HEK293 (cell line): ENCODE results near the gene TAS1R3.

Experiments
- CTCF ChIA-PET: fragments of 350-600 bp; formaldehyde crosslinking; extraction: SDS; loops from one replicate; lab custom pipeline; 2021; ENCODE audit warnings: antibody characterized with exemption; lab: Yijun Ruan, JAX
- POLR2A ChIA-PET: fragments of 300-600 bp; formaldehyde crosslinking; extraction: SDS; loops from one replicate; lab custom pipeline; 2020; ENCODE audit warnings: antibody characterized with exemption, inconsistent platforms; lab: Yijun Ruan, JAX
- H3K27ac ChIP-seq: fragments of 200-500 bp; sonication (Bioruptor generic); 2 replicates; pipeline ENCODE4 v1.5.1; 2014; ENCODE audit warnings: low read depth, low read length, control low read depth, inconsistent platforms; ENCODE audit errors: extremely low read depth
- H3K36me3 ChIP-seq, 2 experiments: fragments of 200-500 bp in 1 of 2; sonication (Bioruptor generic) in 1 of 2; 1 replicate in 1 of 2; 2 replicates in 1 of 2; pipeline ENCODE4 v1.5.1; 2014 to 2017; ENCODE audit warnings: inconsistent platforms in 2 of 2, low read length in 2 of 2; ENCODE audit not compliant: control insufficient read depth in 2 of 2, insufficient read depth in 1 of 2
- H3K4me1 ChIP-seq: fragments of 200-500 bp; sonication (Bioruptor generic); 2 replicates; pipeline ENCODE4 v1.5.1; 2014; ENCODE audit warnings: mild to moderate bottlenecking, low read length, inconsistent platforms; ENCODE audit not compliant: control insufficient read depth, insufficient read depth
- H3K4me3 ChIP-seq: 2 replicates; pipeline ENCODE4 v1.5.1; 2011; ENCODE audit warnings: low read depth, mild to moderate bottlenecking, control low read depth, low read length, moderate library complexity
- H3K9me3 ChIP-seq: fragments of 200-500 bp; sonication (Bioruptor generic); 2 replicates; pipeline ENCODE4 v1.5.1; 2014; ENCODE audit warnings: low read depth, low read length, inconsistent platforms; ENCODE audit not compliant: control insufficient read depth, insufficient read depth
- KLF1 ChIP-seq: fragments of 450-650 bp; formaldehyde crosslinking; IDR thresholded peaks from 2 replicates; pipeline ENCODE4 v1.5.1; 2016; ENCODE audit warnings: missing biosample characterization, missing genetic modification characterization
- KLF16 ChIP-seq: fragments of 450-650 bp; formaldehyde crosslinking; IDR thresholded peaks from 2 replicates; pipeline ENCODE4 v1.5.1; 2017; ENCODE audit warnings: missing biosample characterization, missing genetic modification characterization
- KLF9 ChIP-seq: fragments of 450-650 bp; formaldehyde crosslinking; IDR thresholded peaks from 2 replicates; pipeline ENCODE4 v1.5.1; 2016; ENCODE audit warnings: missing biosample characterization, missing genetic modification characterization, low read depth
- SCRT2 ChIP-seq: fragments of 450-650 bp; formaldehyde crosslinking; IDR thresholded peaks from 2 replicates; pipeline ENCODE4 v1.5.1; 2016; ENCODE audit warnings: missing biosample characterization, missing genetic modification characterization
- SP3 ChIP-seq: fragments of 450-650 bp; formaldehyde crosslinking; IDR thresholded peaks from 2 replicates; pipeline ENCODE4 v1.5.1; 2016; ENCODE audit warnings: missing biosample characterization, missing genetic modification characterization
- YY2 ChIP-seq: fragments of 450-650 bp; formaldehyde crosslinking; IDR thresholded peaks from 2 replicates; pipeline ENCODE4 v1.5.1; 2016; ENCODE audit warnings: missing biosample characterization, missing genetic modification characterization
- ZNF112 ChIP-seq: fragments of 450-650 bp; formaldehyde crosslinking; IDR thresholded peaks from 2 replicates; pipeline ENCODE4 v1.5.0; 2017; ENCODE audit warnings: missing biosample characterization, missing genetic modification characterization
- ZNF114 ChIP-seq: fragments of 450-650 bp; formaldehyde crosslinking; IDR thresholded peaks from 2 replicates; pipeline ENCODE4 v1.5.0; 2017; ENCODE audit warnings: missing biosample characterization, missing genetic modification characterization
- ZNF248 ChIP-seq: fragments of 450-650 bp; formaldehyde crosslinking; IDR thresholded peaks from 2 replicates; pipeline ENCODE4 v1.5.1; 2017; ENCODE audit warnings: missing biosample characterization, missing genetic modification characterization
- ZNF292 ChIP-seq: fragments of 450-650 bp; formaldehyde crosslinking; IDR thresholded peaks from 2 replicates; pipeline ENCODE4 v1.5.1; 2016; ENCODE audit warnings: low read depth, missing biosample characterization, missing genetic modification characterization, borderline replicate concordance
- ZNF48 ChIP-seq: fragments of 450-650 bp; formaldehyde crosslinking; IDR thresholded peaks from 2 replicates; pipeline ENCODE4 v1.5.1; 2016; ENCODE audit warnings: missing biosample characterization, missing genetic modification characterization
- ZNF510 ChIP-seq: fragments of 450-650 bp; formaldehyde crosslinking; IDR thresholded peaks from 2 replicates; pipeline ENCODE4 v1.5.1; 2018; ENCODE audit warnings: mild to moderate bottlenecking, missing genetic modification characterization, missing biosample characterization; ENCODE audit not compliant: insufficient replicate concordance
- ZNF544 ChIP-seq: fragments of 450-650 bp; formaldehyde crosslinking; IDR thresholded peaks from 2 replicates; pipeline ENCODE4 v1.5.0; 2017; ENCODE audit warnings: missing biosample characterization, missing genetic modification characterization
- ZNF548 ChIP-seq: fragments of 450-650 bp; formaldehyde crosslinking; IDR thresholded peaks from 2 replicates; pipeline ENCODE4 v1.5.1; 2016; ENCODE audit warnings: missing biosample characterization, missing genetic modification characterization
- ZNF549 ChIP-seq: fragments of 450-650 bp; IDR thresholded peaks from 2 replicates; pipeline ENCODE4 v1.5.1; 2018; ENCODE audit warnings: missing biosample characterization, missing genetic modification characterization, mild to moderate bottlenecking, inconsistent platforms, moderate library complexity
- ZNF561 ChIP-seq: fragments of 450-650 bp; IDR thresholded peaks from 2 replicates; pipeline ENCODE4 v1.5.1; 2018; ENCODE audit warnings: missing biosample characterization, missing genetic modification characterization, borderline replicate concordance
- ZNF596 ChIP-seq: fragments of 450-650 bp; IDR thresholded peaks from 2 replicates; pipeline ENCODE4 v1.5.0; 2018; ENCODE audit warnings: missing biosample characterization, mild to moderate bottlenecking, missing genetic modification characterization, moderate library complexity
- ZNF610 ChIP-seq: fragments of 450-650 bp; formaldehyde crosslinking; IDR thresholded peaks from 2 replicates; pipeline ENCODE4 v1.5.1; 2016; ENCODE audit warnings: missing biosample characterization, missing genetic modification characterization, borderline replicate concordance
- ZNF677 ChIP-seq: fragments of 450-650 bp; IDR thresholded peaks from 2 replicates; pipeline ENCODE4 v1.5.0; 2018; ENCODE audit warnings: missing biosample characterization, mild to moderate bottlenecking, missing genetic modification characterization, moderate library complexity
- ZNF792 ChIP-seq: fragments of 450-650 bp; formaldehyde crosslinking; IDR thresholded peaks from 2 replicates; pipeline ENCODE4 v1.5.1; 2016; ENCODE audit warnings: missing biosample characterization, missing genetic modification characterization
- ZNF837 ChIP-seq: fragments of 450-650 bp; formaldehyde crosslinking; IDR thresholded peaks from 2 replicates; pipeline ENCODE4 v1.5.1; 2016; ENCODE audit warnings: missing biosample characterization, missing genetic modification characterization
- TF ChIP-seq, protein P1 (sequence below): fragments of 450-650 bp; formaldehyde crosslinking; IDR thresholded peaks from 2 replicates; pipeline ENCODE4 v1.5.1; 2016; ENCODE audit warnings: missing biosample characterization, missing genetic modification characterization
- TF ChIP-seq, protein P2 (sequence below): IDR thresholded peaks from 2 replicates; pipeline ENCODE4 v1.6.1; 2011; ENCODE audit warnings: mild to moderate bottlenecking, low read depth, low read length, borderline replicate concordance
- TF ChIP-seq, protein P3 (sequence below): fragments of 450-650 bp; formaldehyde crosslinking; IDR thresholded peaks from 2 replicates; pipeline ENCODE4; 2016; ENCODE audit warnings: missing biosample characterization, missing genetic modification characterization
- TF ChIP-seq, protein P4 (sequence below): fragments of 450-650 bp; formaldehyde crosslinking; conservative IDR thresholded peaks from 2 replicates; pipeline ENCODE4 v1.5.1; 2016; ENCODE audit warnings: low read depth, missing biosample characterization, missing genetic modification characterization
- TF ChIP-seq, protein P5 (sequence below): fragments of 450-650 bp; formaldehyde crosslinking; IDR thresholded peaks from 2 replicates; pipeline ENCODE4 v1.5.1; 2016; ENCODE audit warnings: missing biosample characterization, missing genetic modification characterization
- TF ChIP-seq, protein P6 (sequence below): fragments of 450-650 bp; formaldehyde crosslinking; IDR thresholded peaks from 2 replicates; pipeline ENCODE4 v1.5.1; 2017; ENCODE audit warnings: missing biosample characterization, missing genetic modification characterization
- TF ChIP-seq, protein P7 (sequence below): fragments of 450-650 bp; formaldehyde crosslinking; IDR thresholded peaks from 2 replicates; pipeline ENCODE4 v1.5.1; 2016; ENCODE audit warnings: missing biosample characterization, missing genetic modification characterization

The TAS1R3 gene

DNA sequence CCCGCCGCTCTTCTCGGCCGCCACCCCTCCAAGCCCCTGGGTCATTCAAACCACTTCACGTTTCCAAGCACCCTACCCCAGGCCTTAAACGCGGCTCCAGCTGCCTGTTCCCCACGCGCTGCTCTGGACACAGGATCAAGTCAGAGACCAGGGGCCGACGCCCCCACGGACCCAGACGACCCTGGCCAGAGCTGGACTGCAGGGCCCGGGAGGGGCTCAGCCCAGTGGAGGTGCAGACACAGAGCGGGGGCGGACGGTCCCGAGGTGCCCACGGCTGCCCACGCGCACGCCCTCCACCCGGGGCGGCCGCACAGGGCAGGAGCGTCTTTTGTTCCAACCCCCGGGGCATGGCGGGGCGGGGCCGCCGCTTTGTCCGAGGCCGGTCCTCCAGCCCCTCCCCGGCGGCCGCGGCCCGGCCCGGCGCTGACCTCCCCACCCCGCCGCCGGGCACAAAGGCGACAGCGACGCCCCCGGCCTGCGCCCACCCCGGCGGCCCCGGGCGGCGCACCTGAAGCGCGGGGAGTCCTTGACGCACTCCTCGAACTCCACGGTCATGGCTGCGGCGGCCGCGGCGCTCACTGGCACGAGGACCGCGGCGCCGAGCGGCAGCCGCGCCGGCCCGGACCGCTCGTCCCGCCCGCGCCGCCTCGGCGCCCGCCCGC, 23.7 kb upstream of the TAS1R3 start:
- ChIA-PET CTCF (no interaction called here), POLR2A (interaction anchor here (1.3 kb wide), 1 partner anchor 11 kb away, joined by 4 read pairs; no protein-coding TSS in a partner anchor)
- Histone ChIP-seq H3K9me3 (no peaks in the 10 kb centered on the region), H3K27ac (peak overlapping the region; percentile 75; the same call in 1 of the 2 replicates), H3K4me1 (peaks cover 20% of the 10 kb centered on the region), H3K4me3 (peak overlapping the region; percentile 63), H3K36me3 (peaks cover 0 to 40% of the 10 kb centered on the region in 2 experiments; a peak in 1 of 3 replicates)
- TF ChIP-seq, protein P1, sequence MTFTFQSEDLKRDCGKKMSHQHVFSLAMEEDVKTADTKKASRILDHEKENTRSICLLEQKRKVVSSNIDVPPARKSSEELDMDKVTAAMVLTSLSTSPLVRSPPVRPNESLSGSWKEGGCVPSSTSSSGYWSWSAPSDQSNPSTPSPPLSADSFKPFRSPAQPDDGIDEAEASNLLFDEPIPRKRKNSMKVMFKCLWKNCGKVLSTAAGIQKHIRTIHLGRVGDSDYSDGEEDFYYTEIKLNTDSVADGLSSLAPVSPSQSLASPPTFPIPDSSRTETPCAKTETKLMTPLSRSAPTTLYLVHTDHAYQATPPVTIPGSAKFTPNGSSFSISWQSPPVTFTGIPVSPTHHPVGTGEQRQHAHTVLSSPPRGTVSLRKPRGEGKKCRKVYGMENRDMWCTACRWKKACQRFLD (tag by site-specific recombination), result no peak
- TF ChIP-seq YY2 (tag by site-specific recombination) (no peak), KLF16 (0 out of 2 replicates have a peak, but pooled peaks have one; percentile 26), ZNF292 (no peak), ZNF596 (no peak), ZNF561 (tag by site-specific recombination) (no peak), SP3 (tag by site-specific recombination) (peak; percentile 54), ZNF48 (tag by site-specific recombination) (no peak), ZNF677 (tag by site-specific recombination) (no peak), ZNF544 (tag by site-specific recombination) (no peak), ZNF510 (tag by site-specific recombination) (no peak), KLF1 (tag by site-specific recombination) (peak; percentile 59; the same call in 1 of the 2 replicates), ZNF837 (no peak), ZNF792 (tag by site-specific recombination) (no peak), ZNF549 (tag by site-specific recombination) (no peak), KLF9 (tag by site-specific recombination) (0 out of 2 replicates have a peak, but pooled peaks have one; percentile 23), ZNF610 (tag by site-specific recombination) (no peak), ZNF548 (tag by site-specific recombination) (no peak), ZNF248 (tag by site-specific recombination) (no peak), ZNF114 (no peak), SCRT2 (no peak), ZNF112 (tag by site-specific recombination) (no peak)
- TF ChIP-seq, protein P2, sequence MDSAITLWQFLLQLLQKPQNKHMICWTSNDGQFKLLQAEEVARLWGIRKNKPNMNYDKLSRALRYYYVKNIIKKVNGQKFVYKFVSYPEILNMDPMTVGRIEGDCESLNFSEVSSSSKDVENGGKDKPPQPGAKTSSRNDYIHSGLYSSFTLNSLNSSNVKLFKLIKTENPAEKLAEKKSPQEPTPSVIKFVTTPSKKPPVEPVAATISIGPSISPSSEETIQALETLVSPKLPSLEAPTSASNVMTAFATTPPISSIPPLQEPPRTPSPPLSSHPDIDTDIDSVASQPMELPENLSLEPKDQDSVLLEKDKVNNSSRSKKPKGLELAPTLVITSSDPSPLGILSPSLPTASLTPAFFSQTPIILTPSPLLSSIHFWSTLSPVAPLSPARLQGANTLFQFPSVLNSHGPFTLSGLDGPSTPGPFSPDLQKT, result no peak
- TF ChIP-seq, protein P3, sequence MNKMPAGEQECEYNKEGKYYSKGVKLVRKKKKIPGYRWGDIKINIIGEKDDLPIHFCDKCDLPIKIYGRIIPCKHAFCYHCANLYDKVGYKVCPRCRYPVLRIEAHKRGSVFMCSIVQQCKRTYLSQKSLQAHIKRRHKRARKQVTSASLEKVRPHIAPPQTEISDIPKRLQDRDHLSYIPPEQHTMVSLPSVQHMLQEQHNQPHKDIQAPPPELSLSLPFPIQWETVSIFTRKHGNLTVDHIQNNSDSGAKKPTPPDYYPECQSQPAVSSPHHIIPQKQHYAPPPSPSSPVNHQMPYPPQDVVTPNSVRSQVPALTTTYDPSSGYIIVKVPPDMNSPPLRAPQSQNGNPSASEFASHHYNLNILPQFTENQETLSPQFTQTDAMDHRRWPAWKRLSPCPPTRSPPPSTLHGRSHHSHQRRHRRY (tag by site-specific recombination), result no peak
- TF ChIP-seq, protein P4, sequence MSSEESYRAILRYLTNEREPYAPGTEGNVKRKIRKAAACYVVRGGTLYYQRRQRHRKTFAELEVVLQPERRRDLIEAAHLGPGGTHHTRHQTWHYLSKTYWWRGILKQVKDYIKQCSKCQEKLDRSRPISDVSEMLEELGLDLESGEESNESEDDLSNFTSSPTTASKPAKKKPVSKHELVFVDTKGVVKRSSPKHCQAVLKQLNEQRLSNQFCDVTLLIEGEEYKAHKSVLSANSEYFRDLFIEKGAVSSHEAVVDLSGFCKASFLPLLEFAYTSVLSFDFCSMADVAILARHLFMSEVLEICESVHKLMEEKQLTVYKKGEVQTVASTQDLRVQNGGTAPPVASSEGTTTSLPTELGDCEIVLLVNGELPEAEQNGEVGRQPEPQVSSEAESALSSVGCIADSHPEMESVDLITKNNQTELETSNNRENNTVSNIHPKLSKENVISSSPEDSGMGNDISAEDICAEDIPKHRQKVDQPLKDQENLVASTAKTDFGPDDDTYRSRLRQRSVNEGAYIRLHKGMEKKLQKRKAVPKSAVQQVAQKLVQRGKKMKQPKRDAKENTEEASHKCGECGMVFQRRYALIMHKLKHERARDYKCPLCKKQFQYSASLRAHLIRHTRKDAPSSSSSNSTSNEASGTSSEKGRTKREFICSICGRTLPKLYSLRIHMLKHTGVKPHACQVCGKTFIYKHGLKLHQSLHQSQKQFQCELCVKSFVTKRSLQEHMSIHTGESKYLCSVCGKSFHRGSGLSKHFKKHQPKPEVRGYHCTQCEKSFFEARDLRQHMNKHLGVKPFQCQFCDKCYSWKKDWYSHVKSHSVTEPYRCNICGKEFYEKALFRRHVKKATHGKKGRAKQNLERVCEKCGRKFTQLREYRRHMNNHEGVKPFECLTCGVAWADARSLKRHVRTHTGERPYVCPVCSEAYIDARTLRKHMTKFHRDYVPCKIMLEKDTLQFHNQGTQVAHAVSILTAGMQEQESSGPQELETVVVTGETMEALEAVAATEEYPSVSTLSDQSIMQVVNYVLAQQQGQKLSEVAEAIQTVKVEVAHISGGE (tag by site-specific recombination), result no peak
- TF ChIP-seq, protein P5, sequence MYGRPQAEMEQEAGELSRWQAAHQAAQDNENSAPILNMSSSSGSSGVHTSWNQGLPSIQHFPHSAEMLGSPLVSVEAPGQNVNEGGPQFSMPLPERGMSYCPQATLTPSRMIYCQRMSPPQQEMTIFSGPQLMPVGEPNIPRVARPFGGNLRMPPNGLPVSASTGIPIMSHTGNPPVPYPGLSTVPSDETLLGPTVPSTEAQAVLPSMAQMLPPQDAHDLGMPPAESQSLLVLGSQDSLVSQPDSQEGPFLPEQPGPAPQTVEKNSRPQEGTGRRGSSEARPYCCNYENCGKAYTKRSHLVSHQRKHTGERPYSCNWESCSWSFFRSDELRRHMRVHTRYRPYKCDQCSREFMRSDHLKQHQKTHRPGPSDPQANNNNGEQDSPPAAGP (tag by site-specific recombination), result no peak
- TF ChIP-seq, protein P6, sequence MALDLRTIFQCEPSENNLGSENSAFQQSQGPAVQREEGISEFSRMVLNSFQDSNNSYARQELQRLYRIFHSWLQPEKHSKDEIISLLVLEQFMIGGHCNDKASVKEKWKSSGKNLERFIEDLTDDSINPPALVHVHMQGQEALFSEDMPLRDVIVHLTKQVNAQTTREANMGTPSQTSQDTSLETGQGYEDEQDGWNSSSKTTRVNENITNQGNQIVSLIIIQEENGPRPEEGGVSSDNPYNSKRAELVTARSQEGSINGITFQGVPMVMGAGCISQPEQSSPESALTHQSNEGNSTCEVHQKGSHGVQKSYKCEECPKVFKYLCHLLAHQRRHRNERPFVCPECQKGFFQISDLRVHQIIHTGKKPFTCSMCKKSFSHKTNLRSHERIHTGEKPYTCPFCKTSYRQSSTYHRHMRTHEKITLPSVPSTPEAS, result no peak
- TF ChIP-seq, protein P7, sequence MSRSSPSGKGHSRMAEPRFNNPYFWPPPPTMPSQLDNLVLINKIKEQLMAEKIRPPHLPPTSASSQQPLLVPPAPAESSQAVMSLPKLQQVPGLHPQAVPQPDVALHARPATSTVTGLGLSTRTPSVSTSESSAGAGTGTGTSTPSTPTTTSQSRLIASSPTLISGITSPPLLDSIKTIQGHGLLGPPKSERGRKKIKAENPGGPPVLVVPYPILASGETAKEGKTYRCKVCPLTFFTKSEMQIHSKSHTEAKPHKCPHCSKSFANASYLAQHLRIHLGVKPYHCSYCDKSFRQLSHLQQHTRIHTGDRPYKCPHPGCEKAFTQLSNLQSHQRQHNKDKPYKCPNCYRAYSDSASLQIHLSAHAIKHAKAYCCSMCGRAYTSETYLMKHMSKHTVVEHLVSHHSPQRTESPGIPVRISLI (tag by site-specific recombination), result no peak
